GM06990 (cell line): ENCODE results near the gene CAGE1.

Experiments
- DNase-seq: peaks from one replicate; pipeline ENCODE4 v3.0.0-alpha.2; 2011; ENCODE audit not compliant: insufficient read length; ENCODE audit errors: extremely low read depth
- H3K27me3 ChIP-seq: replicated peaks from 2 replicates; pipeline ENCODE4 v1.6.0; 2011; ENCODE audit warnings: low read length; ENCODE audit not compliant: control insufficient read depth, insufficient read depth
- H3K36me3 ChIP-seq: 2 replicates; pipeline ENCODE4 v1.5.1; 2011; ENCODE audit warnings: low read length; ENCODE audit not compliant: control insufficient read depth, insufficient read depth
- H3K4me3 ChIP-seq: replicated peaks from 2 replicates; pipeline ENCODE4 v1.5.1; 2011; ENCODE audit warnings: low read depth, mild to moderate bottlenecking, control low read depth, low read length
- TF ChIP-seq, protein P1 (sequence below): IDR thresholded peaks from 2 replicates; pipeline ENCODE4 v1.5.1; 2011; ENCODE audit warnings: low read length, control low read depth, mild to moderate bottlenecking, inconsistent platforms; ENCODE audit not compliant: insufficient read depth, poor library complexity, severe bottlenecking

CAGE1 gene

DNA sequence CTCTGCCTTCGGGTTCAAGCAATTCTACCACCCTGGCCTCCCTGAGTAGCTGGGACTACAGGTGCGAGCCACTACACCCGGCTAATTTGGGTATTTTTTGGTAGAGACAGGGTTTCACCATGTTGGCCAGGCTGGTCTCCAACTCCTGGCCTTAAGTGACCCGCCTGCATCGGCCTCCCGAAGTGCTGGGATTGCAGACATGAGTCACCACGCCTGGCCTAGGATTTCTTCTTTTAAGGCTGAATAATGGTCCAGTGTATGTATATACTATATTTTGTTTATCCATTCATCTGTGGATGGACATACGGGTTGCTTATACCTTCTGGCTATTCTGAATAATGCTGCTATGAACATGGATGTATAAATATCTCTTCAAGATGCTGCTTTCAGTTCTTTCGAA, 17.2 kb upstream of the CAGE1 start:
- peaks cover 11% of the 10 kb centered on the region for H3K36me3 ChIP-seq
- no peak for DNase-seq
- no peak overlapping the region for H3K4me3 ChIP-seq
- no peaks in the 10 kb centered on the region for H3K27me3 ChIP-seq
- TF ChIP-seq, protein P1, sequence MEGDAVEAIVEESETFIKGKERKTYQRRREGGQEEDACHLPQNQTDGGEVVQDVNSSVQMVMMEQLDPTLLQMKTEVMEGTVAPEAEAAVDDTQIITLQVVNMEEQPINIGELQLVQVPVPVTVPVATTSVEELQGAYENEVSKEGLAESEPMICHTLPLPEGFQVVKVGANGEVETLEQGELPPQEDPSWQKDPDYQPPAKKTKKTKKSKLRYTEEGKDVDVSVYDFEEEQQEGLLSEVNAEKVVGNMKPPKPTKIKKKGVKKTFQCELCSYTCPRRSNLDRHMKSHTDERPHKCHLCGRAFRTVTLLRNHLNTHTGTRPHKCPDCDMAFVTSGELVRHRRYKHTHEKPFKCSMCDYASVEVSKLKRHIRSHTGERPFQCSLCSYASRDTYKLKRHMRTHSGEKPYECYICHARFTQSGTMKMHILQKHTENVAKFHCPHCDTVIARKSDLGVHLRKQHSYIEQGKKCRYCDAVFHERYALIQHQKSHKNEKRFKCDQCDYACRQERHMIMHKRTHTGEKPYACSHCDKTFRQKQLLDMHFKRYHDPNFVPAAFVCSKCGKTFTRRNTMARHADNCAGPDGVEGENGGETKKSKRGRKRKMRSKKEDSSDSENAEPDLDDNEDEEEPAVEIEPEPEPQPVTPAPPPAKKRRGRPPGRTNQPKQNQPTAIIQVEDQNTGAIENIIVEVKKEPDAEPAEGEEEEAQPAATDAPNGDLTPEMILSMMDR, result no peak

DNA sequence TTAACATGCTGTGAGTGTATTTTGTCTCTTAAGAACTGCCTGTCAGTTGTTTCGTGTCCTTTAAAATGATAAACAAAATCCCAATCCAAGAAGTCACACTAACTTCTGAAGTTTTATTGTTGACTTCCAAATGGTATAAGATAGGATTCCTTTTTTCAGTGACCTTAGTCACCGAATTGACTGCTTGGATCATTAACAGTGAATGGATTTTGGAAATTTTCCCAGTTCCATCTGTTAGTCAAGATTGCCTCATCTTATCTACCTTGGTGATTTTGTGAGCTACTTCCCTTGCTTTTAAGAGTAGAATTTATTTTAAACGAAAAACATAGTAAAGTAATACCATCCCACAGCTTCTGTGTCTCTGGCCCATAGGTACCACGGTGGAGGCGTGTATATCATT, 15.0 kb upstream of the CAGE1 start:
- Histone ChIP-seq H3K27me3 (no peaks in the 10 kb centered on the region), H3K36me3 (peaks cover 10% of the 10 kb centered on the region), H3K4me3 (no peak overlapping the region)
- no peak for DNase-seq
- TF ChIP-seq, protein P1, result no peak

GRCh38 chr6:7402716-7403115, 13.2 kb upstream of the CAGE1 start:
- TF ChIP-seq, protein P1, result no peak
- H3K27me3 ChIP-seq, result no peaks in the 10 kb centered on the region
- H3K4me3 ChIP-seq, result no peak overlapping the region
- H3K36me3 ChIP-seq, result peaks cover 8% of the 10 kb centered on the region
- DNase-seq, result no peak

DNA sequence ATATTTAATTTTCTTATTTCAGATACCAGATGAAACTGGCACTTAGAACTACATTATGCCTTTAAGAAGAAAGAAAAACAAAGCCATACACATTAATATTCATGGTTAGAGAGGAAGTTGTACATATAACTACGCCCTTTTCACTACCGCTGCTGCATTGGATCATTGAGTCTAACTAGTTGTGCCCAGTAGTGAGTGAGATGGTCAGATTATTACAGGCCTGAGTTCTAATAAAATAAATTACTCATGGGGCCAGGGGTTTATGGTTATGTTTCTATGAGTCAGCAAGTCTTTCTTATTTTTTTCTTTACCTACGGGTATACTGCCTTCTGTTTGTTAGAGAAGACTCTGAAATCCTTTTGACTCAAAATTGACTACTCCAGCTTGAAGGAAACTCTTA, 11.5 kb upstream of the CAGE1 start:
- no peak overlapping the region for H3K4me3 ChIP-seq
- no peak for DNase-seq
- H3K36me3 ChIP-seq, result peaks cover 5% of the 10 kb centered on the region
- TF ChIP-seq, protein P1, result no peak
- no peaks in the 10 kb centered on the region for H3K27me3 ChIP-seq

DNA sequence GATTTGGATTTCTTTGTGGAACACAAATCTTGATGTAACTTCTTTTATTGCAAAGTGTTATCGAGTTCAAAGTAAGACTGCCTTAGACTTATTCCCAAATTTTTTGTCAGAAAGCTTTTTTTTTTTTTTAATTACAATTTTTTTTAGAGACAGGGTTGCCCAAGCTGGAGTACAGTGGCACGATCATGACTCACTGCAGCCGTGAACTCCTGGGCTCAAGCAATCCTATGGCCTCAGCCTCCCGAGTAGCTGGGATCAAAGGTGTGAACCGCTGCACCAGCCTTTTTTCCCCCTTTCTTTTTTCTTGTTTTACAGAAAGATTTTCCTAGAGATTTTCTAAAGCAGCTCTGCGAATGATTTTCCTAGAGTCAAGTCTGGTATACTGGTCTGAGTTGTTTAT, 2.9 kb upstream of the CAGE1 start:
- H3K36me3 ChIP-seq, result no peaks in the 10 kb centered on the region; the same call in 1 of the 2 replicates
- H3K27me3 ChIP-seq, result no peaks in the 10 kb centered on the region; the same call in 1 of the 2 replicates
- H3K4me3 ChIP-seq, result no peak overlapping the region
- TF ChIP-seq, protein P1, result no peak
- DNase-seq, result no peak

GRCh38 chr6:7391151-7391550, 1.6 kb upstream of the CAGE1 start:
- DNase-seq, result no peak
- Histone ChIP-seq H3K4me3 (peak overlapping the region; percentile 71), H3K27me3 (no peaks in the 10 kb centered on the region; the same call in 1 of the 2 replicates), H3K36me3 (no peaks in the 10 kb centered on the region; the same call in 1 of the 2 replicates)
- TF ChIP-seq, protein P1, result no peak
